ENCODE measurements around the gene STAT3.
"Not testable (repeated sequence)": the region's sequence is repeated elsewhere in the genome, so short reads cannot be mapped to it uniquely, and the experiment has no call there.

The STAT3 gene

DNA sequence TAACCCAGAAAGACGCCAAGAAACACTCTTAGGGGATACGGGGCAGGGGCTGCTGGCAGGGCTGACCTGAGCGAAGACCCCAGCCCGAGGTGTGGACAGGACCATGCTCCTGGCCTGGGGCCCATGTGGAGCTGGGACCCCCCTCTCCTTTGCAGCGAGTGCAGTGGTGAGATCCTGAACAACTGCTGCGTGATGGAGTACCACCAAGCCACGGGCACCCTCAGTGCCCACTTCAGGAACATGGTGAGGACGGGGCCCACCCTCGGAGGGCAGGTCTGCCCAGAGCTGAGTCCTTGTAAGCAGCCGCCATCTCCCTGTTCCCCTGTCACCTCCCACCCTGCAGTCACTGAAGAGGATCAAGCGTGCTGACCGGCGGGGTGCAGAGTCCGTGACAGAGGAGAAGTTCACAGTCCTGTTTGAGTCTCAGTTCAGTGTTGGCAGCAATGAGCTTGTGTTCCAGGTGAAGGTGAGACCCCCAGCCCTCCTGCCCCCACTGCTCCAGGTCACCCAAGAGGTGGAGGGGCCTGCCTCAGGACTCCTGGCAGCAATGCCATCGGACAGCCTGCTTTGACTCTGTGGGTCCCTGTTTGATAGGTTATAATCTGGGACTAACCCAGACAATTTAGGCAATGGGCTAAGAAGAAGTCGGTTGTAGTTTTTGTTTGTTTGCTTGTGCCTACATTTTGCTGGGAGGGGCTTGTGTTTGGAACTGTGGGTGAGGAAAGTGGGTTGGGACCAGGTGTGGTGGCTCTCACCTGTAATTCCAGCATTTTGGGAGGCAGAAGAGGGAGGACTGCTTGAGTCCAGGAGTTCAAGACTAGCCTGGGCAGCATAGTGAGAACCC lies 83.8 kb downstream of the STAT3 start:
- DNase-seq (ENCODE audit: low read depth) = no peak
- H3K4me3 ChIP-seq (ENCODE audit: low read depth, low read length) = no peak overlapping the region
- TF ChIP-seq, protein P1, sequence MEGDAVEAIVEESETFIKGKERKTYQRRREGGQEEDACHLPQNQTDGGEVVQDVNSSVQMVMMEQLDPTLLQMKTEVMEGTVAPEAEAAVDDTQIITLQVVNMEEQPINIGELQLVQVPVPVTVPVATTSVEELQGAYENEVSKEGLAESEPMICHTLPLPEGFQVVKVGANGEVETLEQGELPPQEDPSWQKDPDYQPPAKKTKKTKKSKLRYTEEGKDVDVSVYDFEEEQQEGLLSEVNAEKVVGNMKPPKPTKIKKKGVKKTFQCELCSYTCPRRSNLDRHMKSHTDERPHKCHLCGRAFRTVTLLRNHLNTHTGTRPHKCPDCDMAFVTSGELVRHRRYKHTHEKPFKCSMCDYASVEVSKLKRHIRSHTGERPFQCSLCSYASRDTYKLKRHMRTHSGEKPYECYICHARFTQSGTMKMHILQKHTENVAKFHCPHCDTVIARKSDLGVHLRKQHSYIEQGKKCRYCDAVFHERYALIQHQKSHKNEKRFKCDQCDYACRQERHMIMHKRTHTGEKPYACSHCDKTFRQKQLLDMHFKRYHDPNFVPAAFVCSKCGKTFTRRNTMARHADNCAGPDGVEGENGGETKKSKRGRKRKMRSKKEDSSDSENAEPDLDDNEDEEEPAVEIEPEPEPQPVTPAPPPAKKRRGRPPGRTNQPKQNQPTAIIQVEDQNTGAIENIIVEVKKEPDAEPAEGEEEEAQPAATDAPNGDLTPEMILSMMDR (IDR thresholded peaks at IDR 0.05; ENCODE audit: control insufficient read depth, extremely low read depth, insufficient read depth) = no peak

DNA sequence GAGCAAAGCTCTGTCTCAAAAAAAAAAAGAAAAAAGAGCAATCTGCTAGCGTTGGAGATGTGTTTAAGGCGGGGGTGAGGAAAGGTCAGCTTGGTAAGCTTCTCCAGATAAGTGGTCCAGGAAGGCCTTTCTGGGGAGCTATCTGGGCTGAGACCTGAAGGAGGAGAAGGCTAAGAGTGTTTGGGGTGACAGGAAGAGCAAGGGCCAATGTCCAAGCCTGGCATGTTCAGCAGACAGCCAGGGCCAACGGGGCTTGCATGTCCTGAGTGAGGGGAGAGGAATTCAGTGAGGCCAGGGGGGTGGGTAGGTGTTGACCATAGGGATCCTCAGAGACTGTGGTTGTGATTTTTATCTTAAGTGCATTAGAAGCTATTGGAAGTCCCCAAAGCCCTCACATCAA lies 84.5 kb downstream of the STAT3 start:
- DNase-seq (ENCODE audit: low read depth) = no peak
- no peak overlapping the region for H3K4me3 ChIP-seq (ENCODE audit: low read depth, low read length)
- TF ChIP-seq, protein P1 (IDR thresholded peaks at IDR 0.05; ENCODE audit: control insufficient read depth, extremely low read depth, insufficient read depth) = no peak

DNA sequence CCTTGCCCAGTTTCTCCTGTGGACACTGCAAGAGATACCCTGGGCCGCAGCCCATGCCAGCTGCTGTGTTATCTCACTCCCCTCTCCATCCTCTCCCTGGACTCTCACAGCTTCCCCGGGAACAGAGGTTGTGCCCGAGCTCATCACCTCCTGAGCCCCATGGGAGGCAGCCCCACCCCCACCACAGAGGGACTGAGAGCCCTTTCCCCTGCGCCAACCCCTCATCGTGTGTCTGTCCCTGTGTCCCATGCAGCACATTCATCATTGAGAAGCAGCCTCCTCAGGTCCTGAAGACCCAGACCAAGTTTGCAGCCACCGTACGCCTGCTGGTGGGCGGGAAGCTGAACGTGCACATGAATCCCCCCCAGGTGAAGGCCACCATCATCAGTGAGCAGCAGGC lies 87.2 kb downstream of the STAT3 start:
- TF ChIP-seq, protein P1 (IDR thresholded peaks at IDR 0.05; ENCODE audit: control insufficient read depth, extremely low read depth, insufficient read depth) = no peak
- no peak for DNase-seq (ENCODE audit: low read depth)
- no peak overlapping the region for H3K4me3 ChIP-seq (ENCODE audit: low read depth, low read length)

DNA sequence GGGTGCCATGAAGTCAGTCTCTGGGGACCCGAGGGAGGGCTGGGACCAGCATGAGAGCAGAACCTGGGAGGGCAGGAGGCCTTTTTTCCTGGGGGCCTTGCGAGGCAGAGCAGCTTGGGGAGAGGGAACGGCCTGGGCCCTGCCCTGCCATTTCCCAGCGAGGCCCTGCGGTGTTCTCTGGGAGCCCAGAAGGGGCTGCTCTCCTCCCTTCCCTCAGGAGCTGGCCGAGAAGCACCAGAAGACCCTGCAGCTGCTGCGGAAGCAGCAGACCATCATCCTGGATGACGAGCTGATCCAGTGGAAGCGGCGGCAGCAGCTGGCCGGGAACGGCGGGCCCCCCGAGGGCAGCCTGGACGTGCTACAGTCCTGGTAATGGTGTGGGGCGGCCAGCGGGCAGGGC lies 88.3 kb downstream of the STAT3 start:
- not testable (repeated sequence) for DNase-seq (ENCODE audit: low read depth); H3K4me3 ChIP-seq (ENCODE audit: low read depth, low read length)

DNA sequence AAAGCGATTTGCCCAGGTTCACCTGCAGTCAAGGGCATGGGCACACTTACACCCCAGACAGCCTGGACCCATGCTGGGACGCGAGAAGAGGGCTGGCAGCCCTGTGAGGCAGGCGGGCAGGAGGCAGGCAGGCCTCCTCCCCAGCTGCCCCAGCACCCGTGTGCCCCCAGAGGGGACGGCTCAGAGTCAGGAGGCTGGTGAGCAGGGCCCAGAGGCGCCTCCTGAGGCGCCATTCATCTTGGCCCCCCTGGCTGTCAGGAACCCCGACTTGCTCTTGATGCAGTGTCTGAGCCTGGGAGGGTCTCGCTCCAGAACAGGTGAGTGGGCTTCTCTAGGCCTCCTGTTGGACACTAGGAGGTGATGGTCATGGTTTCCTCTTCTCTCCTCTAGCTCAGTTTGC lies 88.9 kb downstream of the STAT3 start:
- H3K4me3 ChIP-seq (ENCODE audit: low read depth, low read length); DNase-seq (ENCODE audit: low read depth): not testable (repeated sequence)

DNA sequence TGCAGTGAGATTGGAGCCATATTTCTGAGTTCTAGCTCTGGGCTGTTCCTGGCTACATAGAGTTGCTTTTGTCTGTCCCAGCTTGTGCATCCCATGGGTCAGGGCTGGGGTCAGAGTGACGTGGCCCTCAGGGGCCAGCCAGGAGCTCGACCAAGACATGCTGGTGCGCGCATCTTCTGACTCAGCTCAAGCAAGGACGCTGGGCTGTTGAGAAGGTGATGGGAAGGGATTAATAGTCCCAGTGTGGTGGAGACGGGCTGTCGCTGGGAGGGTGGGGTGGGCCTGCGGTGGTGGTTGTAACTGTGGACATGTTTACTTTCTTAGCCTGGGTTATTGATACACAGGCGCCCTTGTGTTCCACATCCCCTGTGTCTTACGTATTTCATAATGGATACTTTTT lies 90.5 kb downstream of the STAT3 start:
- DNase-seq (ENCODE audit: low read depth); H3K4me3 ChIP-seq (ENCODE audit: low read depth, low read length): not testable (repeated sequence)

DNA sequence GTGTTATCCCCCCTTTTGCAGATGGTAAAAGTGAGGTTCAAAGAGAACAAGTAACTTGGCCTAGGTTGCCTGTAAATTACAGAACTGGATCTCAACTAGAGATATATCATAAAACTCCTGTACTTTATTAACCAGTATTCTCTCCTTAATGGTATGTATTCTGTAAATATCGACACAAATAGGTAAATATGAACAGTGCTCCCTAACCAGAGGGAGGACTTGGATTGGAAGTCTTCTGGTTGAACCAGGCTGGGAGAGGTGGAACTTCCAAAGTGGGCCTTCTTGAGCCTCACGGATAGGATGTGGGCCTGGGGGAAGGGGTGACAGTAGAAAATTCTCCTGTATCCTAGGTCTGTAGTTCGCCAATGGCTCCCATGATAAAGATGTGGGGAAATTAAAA lies 92.2 kb downstream of the STAT3 start:
- no peak for DNase-seq (ENCODE audit: low read depth)
- TF ChIP-seq, protein P1 (IDR thresholded peaks at IDR 0.05; ENCODE audit: control insufficient read depth, extremely low read depth, insufficient read depth) = no peak
- no peak overlapping the region for H3K4me3 ChIP-seq (ENCODE audit: low read depth, low read length)

DNA sequence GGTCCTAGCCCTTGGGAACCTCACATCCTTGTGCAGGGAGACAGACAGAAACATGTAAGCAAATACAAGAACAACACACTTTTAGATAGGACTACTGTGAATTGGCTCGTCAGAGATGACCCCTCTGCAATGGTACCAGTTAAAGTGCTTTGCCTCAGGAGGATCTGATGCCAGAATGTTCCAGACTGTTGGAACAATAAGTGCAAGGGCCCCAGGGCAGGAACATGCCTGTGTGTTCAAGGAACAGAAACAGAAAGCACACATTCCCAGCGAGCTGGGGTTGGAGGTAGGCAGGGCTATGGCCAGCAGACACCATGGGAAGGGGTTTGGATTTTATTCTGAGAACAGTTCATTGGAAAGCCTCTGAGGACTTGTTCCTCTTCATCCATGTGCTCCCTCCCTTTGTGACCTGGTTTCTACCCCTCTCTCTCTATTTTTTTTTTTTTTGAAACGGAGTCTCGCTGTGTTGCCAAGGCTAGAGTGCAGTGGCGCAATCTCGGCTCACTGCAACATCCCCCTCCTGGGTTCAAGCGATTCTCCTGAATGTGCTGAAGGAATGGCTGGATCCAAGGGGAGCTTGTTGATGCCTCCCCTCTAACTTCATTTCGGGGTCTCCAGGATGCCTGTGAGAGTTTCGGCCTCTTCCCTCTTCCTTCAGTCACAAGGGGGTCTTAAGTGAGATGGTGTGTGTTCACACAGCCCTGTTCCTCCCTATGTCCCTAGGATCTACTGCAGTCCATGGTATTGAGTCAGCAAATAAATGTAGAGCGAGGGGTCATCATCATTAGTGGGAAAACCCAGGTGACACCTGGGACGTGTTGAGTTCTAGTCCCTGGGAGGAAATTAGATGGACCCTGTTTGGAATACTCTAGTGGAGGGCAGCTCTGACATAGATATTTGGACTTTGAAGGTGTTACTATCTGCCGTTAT lies 93.5 kb downstream of the STAT3 start:
- no peak for DNase-seq (ENCODE audit: low read depth)
- TF ChIP-seq, protein P1 (IDR thresholded peaks at IDR 0.05; ENCODE audit: control insufficient read depth, extremely low read depth, insufficient read depth) = no peak
- H3K4me3 ChIP-seq (ENCODE audit: low read depth, low read length) = no peak overlapping the region
